Sigmoid colon (tissue), 4 donors: Measurements from ENCODE around the gene NTMT2.

Experiments used
- EP300 ChIP-seq, 4 donors: sonication (generic); formaldehyde crosslinking; IDR thresholded peaks; one replicate each; pipeline ENCODE4 v1.6.1; 2017; ENCODE audit warnings: antibody characterized with exemption in 4 of 4
- POLR2A ChIP-seq, 2 donors: fragments of 450-650 bp; IDR thresholded peaks; one replicate each; pipeline ENCODE4 v1.6.1; 2016; ENCODE audit warnings: antibody characterized with exemption in 2 of 2, mild to moderate bottlenecking in 2 of 2, moderate library complexity in 2 of 2
- POLR2AphosphoS5 ChIP-seq, 4 donors: sonication (generic); formaldehyde crosslinking; IDR thresholded peaks; one replicate each; pipeline ENCODE4 v1.6.1; 2017; ENCODE audit warnings: antibody characterized with exemption in 4 of 4
- TF ChIP-seq, protein P1 (sequence below), 4 experiments: fragments of 450-650 bp in 3 of 4; fragments of 200-600 bp in 1 of 4; IDR thresholded peaks; one replicate each; pipeline ENCODE4 v1.5.1; 2016 to 2019; ENCODE audit warnings: antibody characterized with exemption in 4 of 4, mild to moderate bottlenecking in 3 of 4, moderate library complexity in 2 of 4

DNA sequence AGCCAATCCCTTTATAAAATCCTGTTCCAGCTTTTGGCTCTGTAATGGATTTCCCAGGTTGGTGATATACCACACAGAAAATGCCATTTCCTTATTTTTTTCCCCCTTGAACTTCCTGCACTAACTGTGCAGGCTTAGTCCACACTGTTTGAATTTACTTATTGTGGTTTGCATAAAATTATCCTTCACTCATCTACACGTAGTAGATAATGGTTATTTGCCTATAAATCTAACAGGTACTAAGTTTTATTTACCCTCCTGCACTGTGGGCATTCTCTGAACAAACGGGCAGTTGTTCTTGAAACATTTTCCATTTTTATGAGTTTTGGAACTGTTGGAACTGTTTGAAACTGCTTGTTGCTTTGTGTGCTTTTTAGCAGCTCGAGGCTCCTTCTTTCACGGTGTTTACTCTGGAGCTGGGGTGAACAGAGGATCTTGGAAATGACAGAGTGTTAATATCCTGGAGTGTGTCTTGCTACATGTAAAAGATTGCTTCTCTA lies 48.3 kb upstream of the NTMT2 start:
- TF ChIP-seq POLR2AphosphoS5 (IDR thresholded peaks at IDR 0.05): no peak
- TF ChIP-seq, protein P1, sequence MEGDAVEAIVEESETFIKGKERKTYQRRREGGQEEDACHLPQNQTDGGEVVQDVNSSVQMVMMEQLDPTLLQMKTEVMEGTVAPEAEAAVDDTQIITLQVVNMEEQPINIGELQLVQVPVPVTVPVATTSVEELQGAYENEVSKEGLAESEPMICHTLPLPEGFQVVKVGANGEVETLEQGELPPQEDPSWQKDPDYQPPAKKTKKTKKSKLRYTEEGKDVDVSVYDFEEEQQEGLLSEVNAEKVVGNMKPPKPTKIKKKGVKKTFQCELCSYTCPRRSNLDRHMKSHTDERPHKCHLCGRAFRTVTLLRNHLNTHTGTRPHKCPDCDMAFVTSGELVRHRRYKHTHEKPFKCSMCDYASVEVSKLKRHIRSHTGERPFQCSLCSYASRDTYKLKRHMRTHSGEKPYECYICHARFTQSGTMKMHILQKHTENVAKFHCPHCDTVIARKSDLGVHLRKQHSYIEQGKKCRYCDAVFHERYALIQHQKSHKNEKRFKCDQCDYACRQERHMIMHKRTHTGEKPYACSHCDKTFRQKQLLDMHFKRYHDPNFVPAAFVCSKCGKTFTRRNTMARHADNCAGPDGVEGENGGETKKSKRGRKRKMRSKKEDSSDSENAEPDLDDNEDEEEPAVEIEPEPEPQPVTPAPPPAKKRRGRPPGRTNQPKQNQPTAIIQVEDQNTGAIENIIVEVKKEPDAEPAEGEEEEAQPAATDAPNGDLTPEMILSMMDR (IDR thresholded peaks at IDR 0.05): no peak
- no peak for TF ChIP-seq EP300 (IDR thresholded peaks at IDR 0.05)
- TF ChIP-seq POLR2A (IDR thresholded peaks at IDR 0.05): no peak
